AG04450 (cell line): ENCODE results near the gene PSENEN. TPM values are rescaled to one million over a fixed set of nuclear protein-coding genes. Genes with fewer than 3 reads are reported as not detected.
"Not testable (repeated sequence)": the region's sequence is repeated elsewhere in the genome, so short reads cannot be mapped to it uniquely, and the experiment has no call there.

ENCODE experiments used
- CTCF ChIA-PET: fragments of 300-600, 350-600 bp; formaldehyde crosslinking; extraction: SDS; loops from one replicate; lab custom pipeline; 2022; ENCODE audit warnings: antibody characterized with exemption, inconsistent platforms; lab: Charles Lee
- POLR2A ChIA-PET: fragments of 350-600 bp; formaldehyde crosslinking; extraction: SDS; loops from one replicate; lab custom pipeline; 2021; ENCODE audit warnings: antibody characterized with exemption, inconsistent platforms; lab: Yijun Ruan, JAX
- DNase-seq: peaks from one replicate; pipeline ENCODE4 v3.0.0-alpha.2; 2011; ENCODE audit warnings: low read depth, low spot score
- H3K27ac ChIP-seq: one replicate; pipeline ENCODE4 v1.5.1; 2012; ENCODE audit warnings: low read depth, low read length, control low read depth
- H3K27me3 ChIP-seq: one replicate; pipeline ENCODE4 v1.6.0; 2012; ENCODE audit warnings: low read length; ENCODE audit not compliant: control insufficient read depth, insufficient read depth
- H3K4me3 ChIP-seq: 2 replicates; pipeline ENCODE4 v1.5.1; 2011; ENCODE audit warnings: mild to moderate bottlenecking, low read depth, low read length, control low read depth
- H3K9me3 ChIP-seq: 2 replicates; pipeline ENCODE4 v1.5.1; 2012; ENCODE audit warnings: low read length; ENCODE audit not compliant: control insufficient read depth, insufficient read depth
- polyA plus RNA-seq: library from polyadenylated mRNA; depleted of rRNA; stranded (reverse); fragments of >200 nt; gene quantifications from 2 replicates; pipeline ENCODE4 v1.2.3, GENCODE V29; 2011
- TF ChIP-seq, protein P1 (sequence below): IDR thresholded peaks from 2 replicates; pipeline ENCODE4 v1.5.1; 2011; ENCODE audit warnings: low read depth, low read length, control low read depth, inconsistent platforms

PSENEN gene
- polyA plus RNA-seq, 1 experiment: 41.0 TPM

- H3K9me3 ChIP-seq: no peaks in the 10 kb centered on the region; the same call in 1 of the 2 replicates
- no peak overlapping the region for H3K4me3 ChIP-seq
- TF ChIP-seq, protein P1, sequence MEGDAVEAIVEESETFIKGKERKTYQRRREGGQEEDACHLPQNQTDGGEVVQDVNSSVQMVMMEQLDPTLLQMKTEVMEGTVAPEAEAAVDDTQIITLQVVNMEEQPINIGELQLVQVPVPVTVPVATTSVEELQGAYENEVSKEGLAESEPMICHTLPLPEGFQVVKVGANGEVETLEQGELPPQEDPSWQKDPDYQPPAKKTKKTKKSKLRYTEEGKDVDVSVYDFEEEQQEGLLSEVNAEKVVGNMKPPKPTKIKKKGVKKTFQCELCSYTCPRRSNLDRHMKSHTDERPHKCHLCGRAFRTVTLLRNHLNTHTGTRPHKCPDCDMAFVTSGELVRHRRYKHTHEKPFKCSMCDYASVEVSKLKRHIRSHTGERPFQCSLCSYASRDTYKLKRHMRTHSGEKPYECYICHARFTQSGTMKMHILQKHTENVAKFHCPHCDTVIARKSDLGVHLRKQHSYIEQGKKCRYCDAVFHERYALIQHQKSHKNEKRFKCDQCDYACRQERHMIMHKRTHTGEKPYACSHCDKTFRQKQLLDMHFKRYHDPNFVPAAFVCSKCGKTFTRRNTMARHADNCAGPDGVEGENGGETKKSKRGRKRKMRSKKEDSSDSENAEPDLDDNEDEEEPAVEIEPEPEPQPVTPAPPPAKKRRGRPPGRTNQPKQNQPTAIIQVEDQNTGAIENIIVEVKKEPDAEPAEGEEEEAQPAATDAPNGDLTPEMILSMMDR: no peak
- no peak overlapping the region for H3K27ac ChIP-seq
- no peak for DNase-seq
- ChIA-PET CTCF (interaction anchor here (0.6 kb wide), 1 partner anchor 21 kb away, joined by 8 read pairs; no protein-coding TSS in a partner anchor), POLR2A (no interaction called here)
- H3K27me3 ChIP-seq: no peaks in the 10 kb centered on the region
Observed at GRCh38 chr19:35722461-35722860, 23.0 kb upstream of the PSENEN start.

DNA sequence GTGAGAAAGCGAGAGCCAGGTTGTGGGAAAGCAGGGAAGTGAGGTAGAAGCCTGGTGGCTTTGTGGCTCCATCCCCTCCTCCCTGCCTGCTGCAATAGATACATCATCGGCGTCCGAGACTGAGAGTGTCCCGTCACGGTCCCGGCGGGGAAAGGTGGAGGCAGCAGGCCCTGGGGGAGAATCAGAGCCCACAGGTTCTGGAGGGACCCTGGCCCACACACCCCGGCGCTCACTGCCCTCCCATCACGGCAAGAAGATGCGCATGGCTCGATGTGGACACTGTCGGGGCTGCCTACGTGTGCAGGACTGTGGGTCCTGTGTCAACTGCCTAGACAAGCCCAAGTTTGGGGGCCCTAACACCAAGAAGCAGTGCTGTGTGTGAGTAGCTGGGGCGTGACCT, 22.6 kb upstream of the PSENEN start:
- no peak for DNase-seq

GRCh38 chr19:35723671-35724070, 21.8 kb upstream of the PSENEN start:
- POLR2A ChIA-PET: no interaction called here

More for the DNA sequence above, 22.6 kb upstream of the PSENEN start:
- Histone ChIP-seq H3K27me3 (no peaks in the 10 kb centered on the region), H3K27ac (no peak overlapping the region), H3K4me3 (no peak overlapping the region), H3K9me3 (no peaks in the 10 kb centered on the region; the same call in 1 of the 2 replicates)
- ChIA-PET CTCF (interaction anchor here (0.6 kb wide), 1 partner anchor 20 kb away, joined by 8 read pairs; no protein-coding TSS in a partner anchor), POLR2A (no interaction called here)
- TF ChIP-seq, protein P1: no peak

GRCh38 chr19:35724132-35724531, 21.3 kb upstream of the PSENEN start:
- POLR2A ChIA-PET, H3K9me3 ChIP-seq, CTCF ChIA-PET: not testable (repeated sequence)

More at GRCh38 chr19:35723671-35724070, 21.8 kb upstream of the PSENEN start:
- no peak for DNase-seq
- CTCF ChIA-PET: no interaction called here
- Histone ChIP-seq H3K27me3 (no peaks in the 10 kb centered on the region), H3K9me3 (no peaks in the 10 kb centered on the region; the same call in 1 of the 2 replicates), H3K4me3 (no peak overlapping the region), H3K27ac (no peak overlapping the region)
- TF ChIP-seq, protein P1: no peak

DNA sequence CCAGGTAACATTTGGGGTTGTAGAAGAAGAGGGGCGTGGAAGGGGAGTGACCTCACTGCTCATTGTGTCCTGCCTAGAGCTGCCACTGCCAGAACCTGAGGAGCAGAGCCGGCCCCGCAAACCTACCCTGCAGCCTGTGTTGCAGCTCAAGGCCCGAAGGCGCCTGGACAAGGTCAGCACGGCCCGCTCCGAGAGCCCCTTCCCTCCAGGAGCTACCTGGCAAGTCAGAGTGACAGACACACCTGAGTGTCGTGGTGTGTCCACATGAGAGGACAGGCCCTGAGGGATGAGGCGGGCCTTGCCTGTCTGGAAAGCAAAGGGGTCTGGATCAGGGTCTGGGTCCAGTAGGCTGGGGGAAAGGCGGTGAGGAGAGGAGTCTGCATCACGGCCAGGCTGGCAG, 20.9 kb upstream of the PSENEN start:
- CTCF ChIA-PET: no interaction called here
- DNase-seq: no peak

More at GRCh38 chr19:35724132-35724531, 21.3 kb upstream of the PSENEN start:
- DNase-seq, H3K27me3 ChIP-seq, H3K4me3 ChIP-seq, H3K27ac ChIP-seq: not testable (repeated sequence)

More for the DNA sequence above, 20.9 kb upstream of the PSENEN start:
- Histone ChIP-seq H3K27me3 (no peaks in the 10 kb centered on the region), H3K4me3 (no peak overlapping the region), H3K27ac (no peak overlapping the region), H3K9me3 (no peaks in the 10 kb centered on the region; the same call in 1 of the 2 replicates)
- TF ChIP-seq, protein P1: no peak
- POLR2A ChIA-PET: no interaction called here
